ENCODE results near the gene AKR1B1. TPM values are rescaled to one million over a fixed set of nuclear protein-coding genes. Genes with fewer than 3 reads are reported as not detected.

The AKR1B1 gene
- total and polyA plus RNA-seq, 4 donors: 27.0 to 76.0 (median 46.4) TPM

- DNase-seq (no peak), ATAC-seq (ENCODE audit: insufficient read depth, low FRiP score) (no peak)
- Histone ChIP-seq H3K9me3 (ENCODE audit: control insufficient read depth in 4 of 4, insufficient read depth in 3 of 4, low read length in 3 of 4) (peaks cover 0 to 2% (median 0%) of the 10 kb centered on the region in 4 donors), H3K4me1 (ENCODE audit: control insufficient read depth in 5 of 5, insufficient read depth in 5 of 5, low read length in 5 of 5) (no peaks in the 10 kb centered on the region), H3K27ac (ENCODE audit: low read depth in 1 of 2, low read length in 1 of 2) (no peak overlapping the region), H3K4me3 (no peak overlapping the region), H3K27me3 (ENCODE audit: control insufficient read depth in 3 of 3, insufficient read depth in 3 of 3, low read length in 2 of 3) (no peaks in the 10 kb centered on the region), H3K9ac (ENCODE audit: insufficient read depth in 1 of 2, low read length in 2 of 2) (no peak overlapping the region), H3K36me3 (ENCODE audit: control insufficient read depth in 4 of 4, insufficient read depth in 4 of 4, low read length in 4 of 4) (no peaks in the 10 kb centered on the region)
- WGBS, 2 donors: 89 to 91% methylated on average over 2 of the region's 2 CpGs
- no peak for TF ChIP-seq CTCF (IDR thresholded peaks at IDR 0.05; ENCODE audit: control extremely low read depth, extremely low read depth)
Observed at GRCh38 chr7:134483296-134483695, 24.4 kb upstream of the AKR1B1 start.

- no peak overlapping the region for H3K27ac ChIP-seq (ENCODE audit: low read depth in 1 of 2, low read length in 1 of 2)
- ATAC-seq (ENCODE audit: insufficient read depth, low FRiP score): no peak
- DNase-seq: no peak
- H3K4me1 ChIP-seq (ENCODE audit: control insufficient read depth in 5 of 5, insufficient read depth in 5 of 5, low read length in 5 of 5): peaks cover 0 to 4% (median 0%) of the 10 kb centered on the region in 5 donors
- H3K36me3 ChIP-seq (ENCODE audit: control insufficient read depth in 4 of 4, insufficient read depth in 4 of 4, low read length in 4 of 4): no peaks in the 10 kb centered on the region
- no peak overlapping the region for H3K9ac ChIP-seq (ENCODE audit: insufficient read depth in 1 of 2, low read length in 2 of 2)
- peaks cover 0 to under 1% (median 0%) of the 10 kb centered on the region in 4 donors for H3K9me3 ChIP-seq (ENCODE audit: control insufficient read depth in 4 of 4, insufficient read depth in 3 of 4, low read length in 3 of 4)
- H3K4me3 ChIP-seq: no peak overlapping the region
- H3K27me3 ChIP-seq (ENCODE audit: control insufficient read depth in 3 of 3, insufficient read depth in 3 of 3, low read length in 2 of 3): no peaks in the 10 kb centered on the region
- TF ChIP-seq CTCF (IDR thresholded peaks at IDR 0.05; ENCODE audit: control extremely low read depth, extremely low read depth): no peak
Observed at GRCh38 chr7:134482858-134483257, 24.0 kb upstream of the AKR1B1 start.

- WGBS, 2 donors: 86 to 90% methylated on average over 3 of the region's 3 CpGs
- no peak for ATAC-seq (ENCODE audit: insufficient read depth, low FRiP score)
- no peaks in the 10 kb centered on the region for H3K27me3 ChIP-seq (ENCODE audit: control insufficient read depth in 3 of 3, insufficient read depth in 3 of 3, low read length in 2 of 3)
Observed at GRCh38 chr7:134481167-134481566, 22.3 kb upstream of the AKR1B1 start.

More at GRCh38 chr7:134481167-134481566, 22.3 kb upstream of the AKR1B1 start:
- no peak overlapping the region for H3K9ac ChIP-seq (ENCODE audit: insufficient read depth in 1 of 2, low read length in 2 of 2)
- DNase-seq: no peak
- no peak overlapping the region for H3K27ac ChIP-seq (ENCODE audit: low read depth in 1 of 2, low read length in 1 of 2)
- H3K36me3 ChIP-seq (ENCODE audit: control insufficient read depth in 4 of 4, insufficient read depth in 4 of 4, low read length in 4 of 4): no peaks in the 10 kb centered on the region
- no peaks in the 10 kb centered on the region for H3K9me3 ChIP-seq (ENCODE audit: control insufficient read depth in 4 of 4, insufficient read depth in 3 of 4, low read length in 3 of 4)
- H3K4me1 ChIP-seq (ENCODE audit: control insufficient read depth in 5 of 5, insufficient read depth in 5 of 5, low read length in 5 of 5): peaks cover 0 to 4% (median 0%) of the 10 kb centered on the region in 5 donors
- TF ChIP-seq CTCF (IDR thresholded peaks at IDR 0.05; ENCODE audit: control extremely low read depth, extremely low read depth): no peak
- no peak overlapping the region for H3K4me3 ChIP-seq

Data from lung (tissue), 12 donors.